Cardiac septum (tissue), 1 donor: ENCODE measurements around the gene OPCML. TPM values are rescaled to one million over a fixed set of nuclear protein-coding genes. Genes with fewer than 3 reads are reported as not detected.

ENCODE experiments used
- DNase-seq: peaks from one replicate; pipeline ENCODE4 v3.0.0-alpha.2; 2020; ENCODE audit warnings: low spot score
- intact Hi-C: fragments of 100-400 bp; cut with DNase I; formaldehyde crosslinking; loops from one replicate; pipeline ENCODE4 v1.14.0; 2022
- total RNA-seq: library from RNA; stranded (reverse); fragmentation: NEBNext Ultra II Directional; extraction: Animal tissue kit (Norgen Biotek cat#: 25700); gene quantifications from one replicate; pipeline ENCODE4 v1.2.1, GENCODE V29; 2021
- donor health status: DM: no; HTN: no; CAD: no.

The OPCML gene
- total RNA-seq, 1 donor from 2014 or later: 0.27 TPM

GRCh38 chr11:132944569-132944944 is 587.7 kb downstream of the OPCML start:
- no peak for DNase-seq
- intact Hi-C loops: loop anchor here (5.0 kb wide), 1 partner anchor 1077 kb away; no protein-coding TSS in a partner anchor

GRCh38 chr11:132943706-132944568 is 588.4 kb downstream of the OPCML start:
- DNase-seq: no peak
- intact Hi-C loops: loop anchor here (5.0 kb wide), 1 partner anchor 1077 kb away; no protein-coding TSS in a partner anchor

- intact Hi-C loops: loop anchor here (5.0 kb wide), 1 partner anchor 1076 kb away; no protein-coding TSS in a partner anchor
- no peak for DNase-seq
These were observed 589.0 kb downstream of the OPCML start for GRCh38 chr11:132943357-132943705.

- intact Hi-C loops: loop anchor here (5.0 kb wide), 1 partner anchor 1075 kb away; no protein-coding TSS in a partner anchor
These were observed 589.5 kb downstream of the OPCML start for GRCh38 chr11:132942611-132943356.

GRCh38 chr11:132941761-132942160 is 590.5 kb downstream of the OPCML start:
- intact Hi-C loops: loop anchor here (5.0 kb wide), 1 partner anchor 1074 kb away; no protein-coding TSS in a partner anchor
- no peak for DNase-seq

More at GRCh38 chr11:132942611-132943356, 589.5 kb downstream of the OPCML start:
- no peak for DNase-seq

- no peak for DNase-seq
- intact Hi-C loops: loop anchor here (5.0 kb wide), 1 partner anchor 1074 kb away; no protein-coding TSS in a partner anchor
These were observed 591.2 kb downstream of the OPCML start for GRCh38 chr11:132941024-132941646.

GRCh38 chr11:132937016-132937415 is 595.3 kb downstream of the OPCML start:
- no peak for DNase-seq
- intact Hi-C loops: no loop called here

GRCh38 chr11:132935383-132935782 is 596.9 kb downstream of the OPCML start:
- no peak for DNase-seq
- intact Hi-C loops: no loop called here

GRCh38 chr11:132933703-132934102 is 598.6 kb downstream of the OPCML start:
- intact Hi-C loops: no loop called here
- no peak for DNase-seq

GRCh38 chr11:132925825-132926469 is 606.4 kb downstream of the OPCML start:
- no peak for DNase-seq
- intact Hi-C loops: no loop called here

- no peak for DNase-seq
- intact Hi-C loops: no loop called here
These were observed 610.7 kb downstream of the OPCML start for GRCh38 chr11:132921597-132921996.

GRCh38 chr11:132920451-132921096 is 611.7 kb downstream of the OPCML start:
- DNase-seq: no peak
- intact Hi-C loops: no loop called here

- intact Hi-C loops: no loop called here
These were observed 617.7 kb downstream of the OPCML start for GRCh38 chr11:132914600-132914999.

GRCh38 chr11:132913886-132914285 is 618.4 kb downstream of the OPCML start:
- intact Hi-C loops: no loop called here
- no peak for DNase-seq

More at GRCh38 chr11:132914600-132914999, 617.7 kb downstream of the OPCML start:
- DNase-seq: no peak

- intact Hi-C loops: no loop called here
- no peak for DNase-seq
These were observed 619.0 kb downstream of the OPCML start for GRCh38 chr11:132913295-132913694.

GRCh38 chr11:132911186-132911585 is 621.1 kb downstream of the OPCML start:
- DNase-seq: no peak
- intact Hi-C loops: no loop called here

- intact Hi-C loops: no loop called here
- no peak for DNase-seq
These were observed 622.1 kb downstream of the OPCML start for GRCh38 chr11:132910011-132910760.

- no peak for DNase-seq
These were observed 623.2 kb downstream of the OPCML start for GRCh38 chr11:132909021-132909606.

More at GRCh38 chr11:132909021-132909606, 623.2 kb downstream of the OPCML start:
- intact Hi-C loops: no loop called here
